ENCODE results near the gene DNAJB13. TPM values are rescaled to one million over a fixed set of nuclear protein-coding genes. Genes with fewer than 3 reads are reported as not detected.

Gene DNAJB13
- total and polyA plus RNA-seq, 2 experiments from 2014 or later: 0.41 TPM; not detected in 1

GRCh38 chr11:74004759-74005615 lies 54.2 kb downstream of the DNAJB13 start:
- no peaks in the 10 kb centered on the region for H3K27me3 ChIP-seq (replicated peaks; ENCODE audit: insufficient read depth)
- no peak overlapping the region for H2AFZ ChIP-seq
- no peak overlapping the region for H3K9ac ChIP-seq
- in situ Hi-C loops (cut with MboI): no loop called here
- TF ChIP-seq EZH2 (IDR thresholded peaks at IDR 0.05; ENCODE audit: insufficient read depth, poor library complexity, severe bottlenecking) (no peak), EZH2phosphoT487 (IDR thresholded peaks at IDR 0.05; ENCODE audit: insufficient read depth, low read depth) (no peak)
- H3K79me2 ChIP-seq (ENCODE audit: insufficient read depth): no peaks in the 10 kb centered on the region
- WGBS, 2 experiments (ENCODE audit: low coverage in 1 of 2, low lambda C conversion rate in 2 of 2, missing lambda C conversion rate in 2 of 2): 84 to 85% methylated on average over 11 of the region's 11 CpGs
- H3K36me3 ChIP-seq (ENCODE audit: low read depth): no peaks in the 10 kb centered on the region
- H3K4me2 ChIP-seq (ENCODE audit: unreplicated experiment): no peak overlapping the region
- H3K9me2 ChIP-seq (ENCODE audit: insufficient read depth): no peaks in the 10 kb centered on the region
- H3K4me1 ChIP-seq (ENCODE audit: insufficient read depth): no peaks in the 10 kb centered on the region
- DNase-seq: no peak
- H3K27ac ChIP-seq: no peak overlapping the region
- no peak overlapping the region for H3K4me3 ChIP-seq
- H3F3A ChIP-seq (ENCODE audit: insufficient read depth): no peaks in the 10 kb centered on the region
- no peaks in the 10 kb centered on the region for H3K9me3 ChIP-seq (ENCODE audit: low read depth)
- no peaks in the 10 kb centered on the region for H4K20me1 ChIP-seq (ENCODE audit: insufficient read depth)

GRCh38 chr11:74005721-74006517 lies 55.1 kb downstream of the DNAJB13 start:
- Histone ChIP-seq H3K9me2 (ENCODE audit: insufficient read depth) (no peaks in the 10 kb centered on the region), H3K27ac (no peak overlapping the region), H3K79me2 (ENCODE audit: insufficient read depth) (no peaks in the 10 kb centered on the region), H3K9ac (no peak overlapping the region), H4K20me1 (ENCODE audit: insufficient read depth) (no peaks in the 10 kb centered on the region), H3F3A (ENCODE audit: insufficient read depth) (no peaks in the 10 kb centered on the region), H3K4me3 (no peak overlapping the region), H3K4me2 (ENCODE audit: unreplicated experiment) (no peak overlapping the region), H2AFZ (no peak overlapping the region), H3K4me1 (ENCODE audit: insufficient read depth) (no peaks in the 10 kb centered on the region), H3K27me3 (replicated peaks; ENCODE audit: insufficient read depth) (no peaks in the 10 kb centered on the region), H3K36me3 (ENCODE audit: low read depth) (no peaks in the 10 kb centered on the region), H3K9me3 (ENCODE audit: low read depth) (no peaks in the 10 kb centered on the region)
- in situ Hi-C loops (cut with MboI): no loop called here
- WGBS, 2 experiments (ENCODE audit: low coverage in 1 of 2, low lambda C conversion rate in 2 of 2, missing lambda C conversion rate in 2 of 2): 90 to 91% methylated on average over 29 of the region's 29 CpGs
- DNase-seq: no peak
- TF ChIP-seq EZH2phosphoT487 (IDR thresholded peaks at IDR 0.05; ENCODE audit: insufficient read depth, low read depth) (no peak), EZH2 (IDR thresholded peaks at IDR 0.05; ENCODE audit: insufficient read depth, poor library complexity, severe bottlenecking) (no peak)

GRCh38 chr11:74006743-74007304 lies 56.0 kb downstream of the DNAJB13 start:
- in situ Hi-C loops (cut with MboI): no loop called here
- Histone ChIP-seq H3K4me3 (no peak overlapping the region), H3K27ac (no peak overlapping the region), H3K9me3 (ENCODE audit: low read depth) (no peaks in the 10 kb centered on the region), H3K4me1 (ENCODE audit: insufficient read depth) (no peaks in the 10 kb centered on the region), H3K9me2 (ENCODE audit: insufficient read depth) (no peaks in the 10 kb centered on the region), H3K79me2 (ENCODE audit: insufficient read depth) (no peaks in the 10 kb centered on the region), H2AFZ (no peak overlapping the region), H3K36me3 (ENCODE audit: low read depth) (no peaks in the 10 kb centered on the region), H3K9ac (no peak overlapping the region), H3F3A (ENCODE audit: insufficient read depth) (no peaks in the 10 kb centered on the region), H4K20me1 (ENCODE audit: insufficient read depth) (no peaks in the 10 kb centered on the region), H3K27me3 (replicated peaks; ENCODE audit: insufficient read depth) (no peaks in the 10 kb centered on the region), H3K4me2 (ENCODE audit: unreplicated experiment) (no peak overlapping the region)
- TF ChIP-seq EZH2 (IDR thresholded peaks at IDR 0.05; ENCODE audit: insufficient read depth, poor library complexity, severe bottlenecking) (no peak), EZH2phosphoT487 (IDR thresholded peaks at IDR 0.05; ENCODE audit: insufficient read depth, low read depth) (no peak)
- no peak for DNase-seq
- WGBS, 2 experiments (ENCODE audit: low coverage in 1 of 2, low lambda C conversion rate in 2 of 2, missing lambda C conversion rate in 2 of 2): 84 to 86% methylated on average over 7 of the region's 7 CpGs

- DNase-seq: no peak
- H3K4me2 ChIP-seq (ENCODE audit: unreplicated experiment): no peak overlapping the region
- H3K27ac ChIP-seq: no peak overlapping the region
- WGBS, 2 experiments (ENCODE audit: low coverage in 1 of 2, low lambda C conversion rate in 2 of 2, missing lambda C conversion rate in 2 of 2): 74 to 76% methylated on average over 6 of the region's 6 CpGs
- H2AFZ ChIP-seq: no peak overlapping the region
- H3K9ac ChIP-seq: no peak overlapping the region
- in situ Hi-C loops (cut with MboI): no loop called here
- no peak for TF ChIP-seq EZH2 (IDR thresholded peaks at IDR 0.05; ENCODE audit: insufficient read depth, poor library complexity, severe bottlenecking)
- TF ChIP-seq EZH2phosphoT487 (IDR thresholded peaks at IDR 0.05; ENCODE audit: insufficient read depth, low read depth): no peak
- H4K20me1 ChIP-seq (ENCODE audit: insufficient read depth): no peaks in the 10 kb centered on the region
- H3K4me1 ChIP-seq (ENCODE audit: insufficient read depth): no peaks in the 10 kb centered on the region
- no peaks in the 10 kb centered on the region for H3K27me3 ChIP-seq (replicated peaks; ENCODE audit: insufficient read depth)
- H3K79me2 ChIP-seq (ENCODE audit: insufficient read depth): no peaks in the 10 kb centered on the region
- H3K9me3 ChIP-seq (ENCODE audit: low read depth): no peaks in the 10 kb centered on the region
- no peaks in the 10 kb centered on the region for H3K36me3 ChIP-seq (ENCODE audit: low read depth)
- no peaks in the 10 kb centered on the region for H3K9me2 ChIP-seq (ENCODE audit: insufficient read depth)
- H3K4me3 ChIP-seq: no peak overlapping the region
- no peaks in the 10 kb centered on the region for H3F3A ChIP-seq (ENCODE audit: insufficient read depth)
These were observed 57.0 kb downstream of the DNAJB13 start for GRCh38 chr11:74007691-74008372.

Measured in GM23248 (cell line).